Central memory CD8-positive, alpha-beta T cell (primary cell): ENCODE measurements around the gene TMEM201.
"Not testable (repeated sequence)": the region's sequence is repeated elsewhere in the genome, so short reads cannot be mapped to it uniquely, and the experiment has no call there.

Experiments used
- ATAC-seq: fragments of 150-1000 bp; cut with Tn5 transposase; replicated peaks from 2 replicates; pipeline ENCODE4 v1.10.0; 2022; ENCODE audit warnings: mild to moderate bottlenecking, moderate FRiP score, moderate number of reproducible peaks; ENCODE audit not compliant: poor library complexity, severe bottlenecking; ENCODE audit errors: extremely low read depth
- DNase-seq, 2 donors: peaks; one replicate each; pipeline ENCODE4 v3.0.0; 2021; ENCODE audit warnings: low spot score in 2 of 2
- H3K27ac Mint-ChIP-seq: one replicate; pipeline ENCODE4 v1.8.0; 2022; ENCODE audit warnings: low read depth, mild to moderate bottlenecking, moderate library complexity, mixed read lengths
- H3K27me3 Mint-ChIP-seq: one replicate; pipeline ENCODE4 v1.8.0; 2022; ENCODE audit warnings: mixed read lengths
- H3K36me3 Mint-ChIP-seq: one replicate; pipeline ENCODE4 v1.8.0; 2022; ENCODE audit warnings: mild to moderate bottlenecking, moderate library complexity, mixed read lengths; ENCODE audit not compliant: insufficient read depth
- H3K4me1 Mint-ChIP-seq: one replicate; pipeline ENCODE4 v1.8.0; 2022; ENCODE audit warnings: mixed read lengths
- H3K4me3 Mint-ChIP-seq: one replicate; pipeline ENCODE4 v1.8.0; 2022; ENCODE audit warnings: mild to moderate bottlenecking, moderate library complexity, mixed read lengths
- H3K9me3 Mint-ChIP-seq: one replicate; pipeline ENCODE4 v1.8.0; 2022; ENCODE audit warnings: mixed read lengths

Gene TMEM201

GRCh38 chr1:9559673-9560072 is 29.0 kb upstream of the TMEM201 start:
- no peaks in the 10 kb centered on the region for H3K4me1 Mint-ChIP-seq
- H3K27me3 Mint-ChIP-seq, result no peaks in the 10 kb centered on the region
- H3K36me3 Mint-ChIP-seq, result peaks cover 25% of the 10 kb centered on the region
- H3K27ac Mint-ChIP-seq, result peak overlapping the region; percentile 73
- H3K4me3 Mint-ChIP-seq, result peak overlapping the region; percentile 1
- ATAC-seq (peak; percentile 68), DNase-seq (no peak)
- no peaks in the 10 kb centered on the region for H3K9me3 Mint-ChIP-seq

DNA sequence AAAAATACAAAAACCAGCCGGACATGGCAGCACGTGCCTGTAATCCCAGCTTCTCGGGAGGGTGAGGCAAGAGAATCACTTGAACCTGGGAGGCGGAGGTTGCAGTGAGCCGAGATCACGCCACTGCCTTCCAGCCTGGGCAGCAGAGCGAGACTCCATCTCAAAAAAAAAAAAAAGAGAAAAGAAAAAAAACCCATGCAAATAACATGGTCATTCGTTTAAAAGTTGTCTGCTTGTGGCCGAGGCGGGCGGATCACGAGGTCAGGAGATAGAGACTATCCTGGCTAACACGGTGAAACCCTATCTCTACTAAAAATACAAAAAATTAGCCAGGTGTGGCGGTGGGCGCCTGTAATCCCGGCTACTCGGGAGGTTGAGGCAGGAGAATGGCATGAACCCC is 28.6 kb upstream of the TMEM201 start:
- not testable (repeated sequence) for H3K4me1 Mint-ChIP-seq, ATAC-seq, H3K27me3 Mint-ChIP-seq, H3K4me3 Mint-ChIP-seq, H3K9me3 Mint-ChIP-seq, DNase-seq
- H3K27ac Mint-ChIP-seq, result peak overlapping the region; percentile 73
- peaks cover 22% of the 10 kb centered on the region for H3K36me3 Mint-ChIP-seq

GRCh38 chr1:9561429-9561828 is 27.3 kb upstream of the TMEM201 start:
- Mint-ChIP-seq H3K27me3 (no peaks in the 10 kb centered on the region), H3K9me3 (no peaks in the 10 kb centered on the region), H3K4me3 (no peak overlapping the region), H3K27ac (peak overlapping the region; percentile 10), H3K36me3 (peaks cover 14% of the 10 kb centered on the region), H3K4me1 (no peaks in the 10 kb centered on the region)
- no peak for ATAC-seq
- no peak for DNase-seq

- Mint-ChIP-seq H3K36me3 (peaks cover 21% of the 10 kb centered on the region), H3K27ac (no peak overlapping the region), H3K9me3 (no peaks in the 10 kb centered on the region), H3K27me3 (no peaks in the 10 kb centered on the region), H3K4me3 (no peak overlapping the region), H3K4me1 (no peaks in the 10 kb centered on the region)
- no peak for ATAC-seq
- DNase-seq, result no peak
These were observed 19.4 kb upstream of the TMEM201 start for GRCh38 chr1:9569267-9569666.

DNA sequence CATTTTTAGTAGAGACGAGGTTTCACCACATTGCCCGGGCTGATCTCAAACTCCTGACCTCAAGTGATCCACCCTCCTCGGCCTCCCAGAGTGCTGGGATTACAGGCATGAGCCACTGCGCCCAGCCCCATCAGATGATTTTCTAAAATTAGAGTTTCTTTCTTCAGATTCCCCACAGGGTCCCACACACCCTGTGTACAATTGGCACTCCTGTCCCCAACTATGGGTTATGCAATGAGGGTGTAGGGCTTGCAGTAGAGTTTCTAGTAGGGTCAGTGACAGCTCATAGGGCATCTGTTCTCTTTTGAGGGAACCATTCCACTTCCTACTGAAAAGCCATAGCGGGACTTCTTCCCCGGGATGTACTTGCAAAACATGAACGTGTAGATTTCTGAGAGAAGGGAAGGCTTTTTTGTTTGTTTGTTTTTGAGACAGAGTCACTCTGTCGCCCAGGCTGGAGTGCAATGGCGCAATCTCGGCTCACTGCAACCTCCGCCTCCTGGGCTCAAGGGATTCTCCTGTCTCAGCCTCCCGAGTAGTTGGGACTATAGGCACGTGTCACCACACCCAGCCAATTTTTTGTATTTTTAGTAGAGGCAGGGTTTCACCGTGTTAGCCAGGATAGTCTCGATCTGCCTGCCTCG is 17.7 kb upstream of the TMEM201 start:
- H3K4me3 Mint-ChIP-seq, H3K27me3 Mint-ChIP-seq, H3K9me3 Mint-ChIP-seq, H3K27ac Mint-ChIP-seq, H3K4me1 Mint-ChIP-seq, ATAC-seq, DNase-seq: not testable (repeated sequence)
- H3K36me3 Mint-ChIP-seq, result peaks cover 21% of the 10 kb centered on the region

- Mint-ChIP-seq H3K27me3 (no peaks in the 10 kb centered on the region), H3K4me3 (no peak overlapping the region), H3K27ac (no peak overlapping the region), H3K4me1 (no peaks in the 10 kb centered on the region), H3K9me3 (no peaks in the 10 kb centered on the region), H3K36me3 (peaks cover 18% of the 10 kb centered on the region)
- ATAC-seq (no peak), DNase-seq (no peak)
These were observed 15.0 kb upstream of the TMEM201 start for GRCh38 chr1:9573723-9574122.

DNA sequence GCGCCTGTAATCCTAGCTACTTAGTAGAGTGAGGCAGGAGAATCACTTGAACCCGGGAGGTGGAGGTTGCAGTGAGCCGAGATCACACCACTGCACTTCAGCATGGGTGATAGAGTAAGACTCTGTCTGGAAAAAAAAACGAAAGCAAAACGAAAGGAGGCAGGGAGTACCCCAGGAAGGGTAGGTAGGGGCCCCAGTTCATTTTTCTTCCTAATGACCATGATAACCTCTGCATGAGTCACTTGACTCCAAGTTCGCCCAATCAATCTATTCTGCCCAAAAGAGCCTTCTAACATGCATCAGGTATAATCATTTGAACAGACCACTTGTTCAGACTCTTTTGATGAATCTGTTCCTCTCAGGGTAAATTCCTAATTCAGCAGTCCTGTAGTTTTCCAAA is 13.2 kb upstream of the TMEM201 start:
- Mint-ChIP-seq H3K27ac (no peak overlapping the region), H3K27me3 (no peaks in the 10 kb centered on the region), H3K4me1 (no peaks in the 10 kb centered on the region), H3K36me3 (peaks cover 12% of the 10 kb centered on the region), H3K9me3 (no peaks in the 10 kb centered on the region), H3K4me3 (no peak overlapping the region)
- ATAC-seq (no peak), DNase-seq (no peak)

- no peak overlapping the region for H3K27ac Mint-ChIP-seq
- no peaks in the 10 kb centered on the region for H3K4me1 Mint-ChIP-seq
- ATAC-seq, result no peak
- DNase-seq, result no peak
- H3K36me3 Mint-ChIP-seq, result peaks cover 12% of the 10 kb centered on the region
- H3K4me3 Mint-ChIP-seq, result no peak overlapping the region
- H3K9me3 Mint-ChIP-seq, result no peaks in the 10 kb centered on the region
- H3K27me3 Mint-ChIP-seq, result no peaks in the 10 kb centered on the region
These were observed 11.8 kb upstream of the TMEM201 start for GRCh38 chr1:9576903-9577302.

DNA sequence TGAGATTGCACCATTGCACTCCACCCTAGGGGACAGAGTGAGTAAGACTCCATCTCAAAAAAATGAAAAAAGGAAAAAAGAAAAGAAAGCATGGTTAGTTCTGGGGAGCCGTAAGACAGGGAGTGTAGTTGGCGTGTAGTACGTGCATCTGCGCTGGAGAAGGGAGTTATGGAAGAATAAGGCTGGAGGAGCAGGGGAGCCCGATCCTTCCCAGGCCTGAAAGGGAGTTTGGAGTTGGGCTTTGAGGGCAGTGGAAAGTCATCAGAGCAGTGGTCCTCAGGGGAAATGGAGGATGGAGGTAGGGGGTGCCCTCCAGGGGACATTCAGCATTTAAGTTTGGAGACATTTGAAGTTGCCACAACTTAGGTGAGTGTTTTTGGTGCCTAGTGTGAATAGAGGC is 11.3 kb upstream of the TMEM201 start:
- Mint-ChIP-seq H3K4me1 (no peaks in the 10 kb centered on the region), H3K4me3 (no peak overlapping the region), H3K27ac (no peak overlapping the region), H3K9me3 (no peaks in the 10 kb centered on the region), H3K36me3 (peaks cover 13% of the 10 kb centered on the region), H3K27me3 (no peaks in the 10 kb centered on the region)
- ATAC-seq (no peak), DNase-seq (no peak)

GRCh38 chr1:9580942-9581341 is 7.8 kb upstream of the TMEM201 start:
- Mint-ChIP-seq H3K9me3 (no peaks in the 10 kb centered on the region), H3K27ac (no peak overlapping the region), H3K4me1 (no peaks in the 10 kb centered on the region), H3K4me3 (no peak overlapping the region), H3K27me3 (no peaks in the 10 kb centered on the region), H3K36me3 (peaks cover 13% of the 10 kb centered on the region)
- no peak for ATAC-seq
- no peak for DNase-seq

DNA sequence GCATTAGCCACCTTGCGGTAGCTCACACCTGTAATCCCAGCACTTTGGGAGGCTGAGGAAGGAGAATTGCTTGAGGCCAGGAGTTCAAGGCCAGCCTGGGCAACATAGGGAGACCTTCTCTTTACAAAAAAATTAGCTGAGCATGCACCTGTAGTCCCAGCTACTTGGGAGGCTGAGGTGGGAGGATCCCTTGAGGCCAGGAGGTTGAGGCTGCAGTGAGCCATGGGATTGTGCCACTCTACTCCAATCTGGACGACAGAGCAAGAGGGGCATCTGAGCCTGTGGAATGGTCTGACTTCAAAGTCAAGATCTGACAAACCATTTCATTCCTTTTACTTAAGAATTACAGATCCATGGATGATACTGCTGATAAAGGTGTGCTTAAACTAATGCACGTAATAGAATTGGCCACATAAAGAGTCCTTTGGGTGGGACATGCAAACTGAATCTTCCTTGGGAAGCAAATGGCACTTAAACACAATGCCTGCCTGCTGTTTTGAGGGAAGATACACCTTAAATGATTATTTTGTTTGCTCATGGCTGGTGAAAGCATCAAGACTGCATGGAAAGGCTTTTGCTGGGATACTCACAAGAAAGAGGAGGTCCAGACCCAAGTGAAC is 2.5 kb upstream of the TMEM201 start:
- DNase-seq (no peak), ATAC-seq (no peak)
- Mint-ChIP-seq H3K4me1 (peaks cover 20% of the 10 kb centered on the region), H3K9me3 (no peaks in the 10 kb centered on the region), H3K4me3 (no peak overlapping the region), H3K27me3 (no peaks in the 10 kb centered on the region), H3K27ac (no peak overlapping the region), H3K36me3 (peaks cover 13% of the 10 kb centered on the region)

DNA sequence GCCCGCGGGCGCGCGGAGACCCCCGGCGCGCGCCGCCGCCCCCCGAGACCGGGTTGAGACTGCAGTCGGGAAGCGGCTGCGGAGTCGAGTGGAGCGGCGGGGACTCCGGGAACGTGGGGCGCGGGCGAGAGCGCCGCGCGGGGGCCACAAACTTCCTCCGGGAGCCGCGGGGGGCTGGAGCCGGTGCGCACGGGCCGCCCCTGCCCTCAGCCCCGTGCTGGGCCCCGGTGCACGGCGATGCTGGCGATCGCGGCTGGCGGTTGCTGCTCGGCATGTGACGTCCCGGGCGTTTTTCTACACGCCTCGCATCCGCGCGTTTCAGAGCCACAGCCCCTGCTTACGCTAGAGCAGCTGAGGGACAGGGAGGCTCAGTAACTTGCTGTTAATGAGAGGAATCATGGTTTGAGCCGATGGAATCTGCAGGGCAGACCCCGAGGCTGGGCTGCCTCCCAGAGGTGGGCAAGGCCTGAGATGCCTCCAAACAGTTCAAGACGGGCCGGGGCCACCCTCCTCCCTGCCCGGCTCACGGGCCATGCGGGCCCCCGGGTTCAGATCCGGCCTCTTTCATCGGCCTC is 520 bp downstream of the TMEM201 start:
- H3K27me3 Mint-ChIP-seq, result no peaks in the 10 kb centered on the region

GRCh38 chr1:9589719-9590157 is 1.0 kb downstream of the TMEM201 start:
- no peak for DNase-seq
- no peaks in the 10 kb centered on the region for H3K27me3 Mint-ChIP-seq
- peak overlapping the region; percentile 49 for H3K27ac Mint-ChIP-seq
- H3K36me3 Mint-ChIP-seq, result peaks cover 7% of the 10 kb centered on the region
- H3K9me3 Mint-ChIP-seq, result no peaks in the 10 kb centered on the region
- H3K4me1 Mint-ChIP-seq, result peaks cover 20% of the 10 kb centered on the region
- peak overlapping the region; percentile 78 for H3K4me3 Mint-ChIP-seq
- ATAC-seq, result no peak

More for the DNA sequence above, 520 bp downstream of the TMEM201 start:
- Mint-ChIP-seq H3K27ac (peak overlapping the region; percentile 49), H3K4me1 (peaks cover 20% of the 10 kb centered on the region), H3K9me3 (no peaks in the 10 kb centered on the region), H3K36me3 (peaks cover 7% of the 10 kb centered on the region), H3K4me3 (peak overlapping the region; percentile 78)
- DNase-seq, result no peak
- ATAC-seq, result peak; percentile 48
